ENCODE measurements around the gene CEP290.

GRCh38 chr12:88111074-88111652 is 30.7 kb downstream of the CEP290 start:
- no peak for TF ChIP-seq HDGF (IDR thresholded peaks at IDR 0.05; ENCODE audit: borderline replicate concordance)
- no peak for TF ChIP-seq SP1 (IDR thresholded peaks at IDR 0.05)
- no peak for TF ChIP-seq BHLHE40 (IDR thresholded peaks at IDR 0.05; ENCODE audit: borderline replicate concordance)
- no peak for TF ChIP-seq CTBP1 (IDR thresholded peaks at IDR 0.05; ENCODE audit: borderline replicate concordance)
- no peak for TF ChIP-seq L3MBTL2 (conservative IDR thresholded peaks at IDR 0.05)
- TF ChIP-seq TARDBP (IDR thresholded peaks at IDR 0.05) = no peak
- no peak for TF ChIP-seq ARNT (IDR thresholded peaks at IDR 0.05)
- TF ChIP-seq SUZ12 (IDR thresholded peaks at IDR 0.05) = no peak
- no peak for TF ChIP-seq ZNF384 (IDR thresholded peaks at IDR 0.05)
- no peak for TF ChIP-seq FOXA1 (IDR thresholded peaks at IDR 0.05)
- no peak for TF ChIP-seq FOXM1 (IDR thresholded peaks at IDR 0.05; ENCODE audit: borderline replicate concordance)
- TF ChIP-seq ELF4 (IDR thresholded peaks at IDR 0.05) = no peak
- TF ChIP-seq LEF1 (IDR thresholded peaks at IDR 0.05; ENCODE audit: borderline replicate concordance) = no peak
- no peak for TF ChIP-seq NFRKB (IDR thresholded peaks at IDR 0.05)
